Right hindlimb (tissue), 1 donor: ENCODE results near the gene SYK.

ENCODE experiments used
- DNase-seq: peaks from one replicate; pipeline ENCODE4 v3.0.0-alpha.2; 2018

Gene SYK

DNA sequence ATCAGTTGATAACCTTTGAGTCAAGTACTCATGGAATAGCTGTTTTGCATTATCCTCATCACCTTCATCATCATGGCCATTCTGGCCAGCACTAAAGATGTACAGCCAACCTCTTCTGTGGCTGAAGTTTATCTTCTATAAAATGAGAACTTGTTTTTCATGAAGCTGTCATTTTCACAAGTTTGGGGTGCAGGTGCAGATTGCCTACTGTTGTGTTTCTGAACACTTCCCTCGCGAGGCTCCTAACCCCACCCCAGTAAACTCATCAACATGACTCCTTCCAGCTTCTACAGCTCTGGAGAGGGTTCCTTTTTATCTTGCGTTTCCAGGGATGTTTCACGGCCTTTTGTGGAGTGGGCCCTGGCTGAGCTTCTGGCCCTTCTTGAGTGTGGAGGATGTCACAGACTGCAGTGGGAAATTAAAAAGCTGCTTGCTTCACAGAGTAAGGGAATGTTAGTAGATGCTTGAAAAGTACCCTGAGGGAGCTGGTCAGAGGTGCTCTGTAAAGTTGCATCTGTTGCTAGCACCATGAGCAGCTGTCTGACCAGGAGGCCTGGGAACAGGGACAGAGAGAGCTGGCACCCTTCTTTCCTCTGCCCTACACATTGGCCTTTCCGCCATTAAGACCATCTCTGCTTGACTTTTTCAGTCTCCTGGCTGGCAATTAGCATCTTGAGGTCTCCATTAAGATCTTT lies 24.9 kb downstream of the SYK start:
- DNase-seq = no peak

GRCh38 chr9:90827181-90827871 lies 25.7 kb downstream of the SYK start:
- no peak for DNase-seq

DNA sequence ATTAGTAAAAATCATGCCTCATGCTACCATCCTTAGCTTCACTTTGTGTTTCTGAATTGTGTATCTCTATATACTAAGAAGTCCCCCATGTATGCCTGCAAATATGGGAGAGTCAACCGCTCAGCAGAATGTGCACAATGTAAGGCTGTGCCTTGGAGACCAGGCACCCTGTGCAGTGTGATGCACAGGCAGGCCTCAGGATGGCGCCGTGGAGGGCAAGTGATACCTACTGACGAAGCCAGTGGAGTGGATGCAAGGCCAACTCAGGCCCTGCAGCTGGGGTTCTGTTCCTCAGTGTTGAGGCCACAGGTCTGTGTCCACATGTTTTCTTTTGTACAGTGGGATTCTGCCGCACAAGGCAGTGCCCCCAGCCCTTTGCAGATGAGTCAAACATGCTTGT lies 28.4 kb downstream of the SYK start:
- no peak for DNase-seq

DNA sequence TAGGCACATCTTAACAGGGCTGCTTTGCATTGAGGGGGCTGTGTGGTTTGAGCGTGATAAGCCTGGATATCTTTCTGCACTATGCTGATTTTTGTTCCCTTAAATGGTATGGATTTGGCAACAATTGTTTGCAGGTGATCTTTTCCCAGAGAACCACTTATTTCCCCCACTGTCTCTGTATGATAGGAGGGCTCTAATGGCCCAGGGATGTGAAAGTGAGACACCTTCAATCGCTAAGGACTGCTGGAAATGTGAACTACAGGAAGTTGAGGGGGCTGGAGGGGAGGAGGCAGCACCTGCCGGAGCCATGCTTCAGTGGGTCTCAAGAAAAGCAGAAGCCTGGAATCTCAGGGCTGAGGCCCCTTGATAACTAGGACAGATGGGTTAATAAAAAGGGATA lies 29.4 kb downstream of the SYK start:
- no peak for DNase-seq

DNA sequence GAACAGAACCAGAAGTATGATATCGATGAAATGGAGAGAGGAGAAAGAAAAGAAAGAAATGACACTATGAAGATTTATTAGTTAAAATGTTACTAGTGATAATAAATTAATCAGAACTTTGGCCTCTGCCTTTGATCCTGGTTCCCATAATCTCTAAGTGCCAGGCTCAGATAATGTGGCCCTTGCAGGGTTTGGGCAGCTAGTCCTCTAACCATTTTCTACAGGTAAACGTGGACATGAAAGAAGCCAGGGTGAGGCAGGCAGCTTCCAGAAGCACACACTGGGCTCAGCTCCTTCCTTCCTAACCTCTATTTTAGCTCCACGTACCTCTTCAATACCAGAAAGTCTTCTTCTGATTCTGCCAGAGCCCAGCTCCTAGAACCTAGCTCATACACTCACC lies 30.6 kb downstream of the SYK start:
- DNase-seq = no peak

DNA sequence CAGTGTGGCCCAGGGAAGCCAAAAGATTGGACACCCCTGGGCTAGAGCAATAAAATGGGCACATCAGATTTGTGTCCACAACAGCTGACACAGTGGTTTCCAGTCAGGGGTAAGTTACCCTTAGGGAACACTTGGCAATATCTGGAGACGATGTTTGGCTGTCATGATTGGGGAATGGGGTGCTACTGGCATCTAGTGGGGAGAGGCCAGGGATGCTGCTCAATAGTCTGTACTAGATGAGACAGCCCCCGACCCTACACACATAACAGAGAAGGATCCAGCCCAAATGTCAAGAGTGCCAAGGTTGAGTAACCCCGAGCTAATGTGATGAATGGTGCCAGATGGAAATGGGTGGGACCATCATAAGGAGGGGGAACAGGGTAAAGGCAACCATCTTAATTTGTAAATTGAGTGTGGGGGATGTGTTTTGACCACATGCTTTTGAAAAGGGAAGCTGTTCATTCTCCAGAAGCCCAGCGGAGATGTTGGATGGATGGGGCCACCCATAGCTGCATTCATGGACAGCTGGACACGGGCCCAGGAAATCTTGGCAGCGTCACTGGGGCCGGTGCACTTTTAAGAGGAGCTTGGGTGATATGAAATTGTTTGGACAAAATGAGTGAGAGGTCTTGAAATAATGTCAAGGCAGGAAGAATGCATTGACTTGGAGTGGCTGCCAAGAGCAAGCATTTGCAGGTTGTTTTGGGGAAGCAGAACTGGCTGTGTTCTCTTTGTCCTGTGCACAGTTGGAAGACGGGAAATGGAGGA lies 33.4 kb downstream of the SYK start:
- DNase-seq = peak; percentile 43

DNA sequence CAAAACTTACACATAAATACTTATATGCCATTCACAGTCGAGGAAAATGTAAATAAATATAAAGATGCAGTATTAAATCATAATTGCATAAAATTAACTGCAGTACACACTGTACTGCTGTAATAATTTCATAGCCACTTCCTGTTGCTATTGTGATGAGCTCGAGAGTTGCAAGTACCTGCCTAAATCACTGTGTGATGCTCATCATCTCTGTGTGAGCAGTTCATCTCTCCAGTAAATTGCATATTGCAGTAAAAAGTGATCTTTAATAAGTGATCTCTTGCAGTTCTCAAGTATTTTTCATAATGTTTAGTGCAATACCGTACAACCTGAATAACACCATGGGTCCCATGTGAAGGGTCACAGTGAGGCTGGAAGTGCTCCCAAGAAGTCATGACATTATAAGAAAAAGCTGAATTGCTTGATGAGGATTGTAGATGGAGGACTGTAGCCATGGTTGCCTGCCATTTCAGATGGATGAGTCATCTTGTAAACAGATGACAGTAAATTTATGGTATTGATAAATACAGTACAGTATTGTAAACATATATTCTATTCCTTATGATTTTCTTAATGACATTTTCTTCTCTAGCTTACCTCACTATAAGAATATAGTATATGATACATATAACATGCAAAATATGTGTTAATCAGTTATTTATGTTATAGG lies 34.9 kb downstream of the SYK start:
- no peak for DNase-seq

- DNase-seq = no peak
These were observed 36.5 kb downstream of the SYK start for GRCh38 chr9:90838098-90838497.

DNA sequence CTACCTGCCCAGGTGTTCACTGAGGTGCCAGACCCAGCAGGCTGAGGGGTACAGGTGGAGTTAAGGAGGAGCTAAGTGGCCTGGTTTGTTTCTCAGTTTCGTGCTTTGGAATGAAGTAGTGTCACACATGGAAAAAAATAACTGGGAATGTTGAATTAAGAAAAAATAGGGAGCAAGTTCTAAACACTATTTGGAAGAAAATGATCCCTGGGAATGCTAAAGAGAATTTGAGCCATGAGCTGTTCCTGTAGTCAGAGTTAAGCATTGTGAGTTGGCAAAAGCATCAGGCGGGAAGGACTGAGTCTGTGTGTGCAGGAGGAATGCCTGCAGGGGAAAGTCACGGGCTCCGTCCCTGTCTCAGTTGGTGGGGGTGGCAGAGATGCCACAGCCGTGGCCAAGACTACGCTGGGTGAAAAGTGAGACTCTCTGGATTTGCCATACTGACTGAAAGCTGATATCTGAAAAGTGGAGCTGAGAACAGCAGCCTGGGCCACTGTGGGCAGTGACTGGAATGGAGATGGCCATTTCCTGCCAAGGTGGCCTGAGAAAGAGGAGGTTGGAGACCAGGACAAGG lies 37.0 kb downstream of the SYK start:
- DNase-seq = no peak

GRCh38 chr9:90839183-90839728 lies 37.6 kb downstream of the SYK start:
- DNase-seq = no peak

DNA sequence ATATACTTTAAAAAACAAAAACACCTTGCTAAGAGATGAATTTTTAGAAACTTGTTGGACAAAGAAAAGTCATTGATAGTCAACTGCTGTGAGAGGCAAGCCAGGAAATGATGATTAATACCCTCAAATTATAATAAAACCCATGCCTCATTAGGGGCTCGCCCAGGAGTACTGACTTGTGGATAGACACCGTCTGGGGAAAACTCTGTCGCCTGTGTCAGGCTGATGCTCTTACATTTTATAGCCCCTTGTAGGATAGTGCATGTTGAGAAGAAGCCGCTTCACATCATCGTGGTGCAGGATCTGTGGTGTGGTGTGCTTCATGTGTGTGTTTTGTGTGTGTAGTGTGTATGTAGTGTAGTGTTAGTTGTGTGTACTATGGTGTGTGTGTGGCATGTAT lies 39.1 kb downstream of the SYK start:
- no peak for DNase-seq

- DNase-seq = no peak
These were observed 39.6 kb downstream of the SYK start for GRCh38 chr9:90841213-90841612.

DNA sequence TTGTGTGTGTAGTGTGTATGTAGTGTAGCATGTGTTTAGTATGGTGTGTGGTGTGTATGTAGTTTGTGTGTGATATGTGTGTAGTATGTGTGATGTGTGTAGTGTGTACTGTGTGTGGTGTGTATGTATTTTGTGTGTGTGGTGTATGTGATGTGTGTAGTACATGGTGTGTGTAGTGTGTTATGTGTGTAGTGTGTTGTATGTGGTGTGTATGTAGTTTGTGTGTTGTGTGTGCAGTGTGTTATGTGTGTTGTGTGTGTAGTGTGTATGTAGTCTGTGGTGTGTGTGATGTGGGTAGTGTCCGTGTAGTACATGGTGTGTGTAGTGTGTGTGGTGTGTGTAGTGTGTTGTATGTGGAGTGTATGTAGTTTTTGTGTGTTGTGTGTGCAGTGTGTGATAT lies 40.0 kb downstream of the SYK start:
- DNase-seq = no peak

GRCh38 chr9:90842176-90842777 lies 40.7 kb downstream of the SYK start:
- DNase-seq = no peak

- DNase-seq = no peak
These were observed 41.4 kb downstream of the SYK start for GRCh38 chr9:90842996-90843395.

- no peak for DNase-seq
These were observed 41.9 kb downstream of the SYK start for GRCh38 chr9:90843525-90843924.

- DNase-seq = no peak
These were observed 42.7 kb downstream of the SYK start for GRCh38 chr9:90844326-90844725.

GRCh38 chr9:90846770-90847419 lies 45.3 kb downstream of the SYK start:
- DNase-seq = no peak

GRCh38 chr9:90847971-90848370 lies 46.4 kb downstream of the SYK start:
- no peak for DNase-seq

DNA sequence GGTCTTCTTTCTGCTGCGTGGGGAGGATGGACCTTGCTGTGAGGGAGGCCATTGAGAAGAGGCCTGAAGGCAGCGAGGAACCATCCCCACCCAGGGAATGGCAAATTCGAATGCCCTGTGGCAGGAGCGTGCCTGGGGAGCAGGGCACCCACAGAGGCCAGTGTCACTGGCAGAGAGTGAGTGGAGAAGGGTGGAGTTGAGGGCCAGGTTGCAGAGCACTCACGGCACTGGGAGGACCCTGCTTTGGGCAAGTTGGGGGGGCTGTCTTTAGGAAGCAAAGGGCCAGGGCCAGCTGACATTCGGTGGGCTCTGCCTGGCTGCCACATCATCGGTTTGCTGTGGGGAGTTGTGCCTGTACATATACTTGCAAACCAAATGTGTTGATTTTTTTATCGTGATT lies 47.2 kb downstream of the SYK start:
- no peak for DNase-seq

GRCh38 chr9:90851444-90851843 lies 49.8 kb downstream of the SYK start:
- DNase-seq = no peak

DNA sequence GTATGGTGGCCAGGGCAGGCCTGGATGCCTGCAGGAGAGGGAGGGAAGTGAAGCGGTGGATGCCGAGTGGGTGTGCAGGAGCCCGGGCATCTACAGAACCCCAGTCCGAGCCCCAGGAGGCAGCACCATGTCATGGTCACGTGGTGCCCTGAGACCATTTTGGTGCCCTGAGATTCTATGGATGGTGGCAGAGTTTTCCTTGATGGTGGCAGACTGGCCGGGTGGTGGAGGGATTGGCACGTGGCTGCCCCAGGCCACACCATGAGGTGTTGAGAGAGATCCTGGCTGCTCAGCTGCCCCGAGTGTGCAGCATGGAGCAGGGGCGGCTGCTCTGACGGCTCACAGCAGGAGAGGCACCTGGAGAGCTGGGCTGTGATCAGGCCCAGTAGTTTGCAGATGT lies 52.3 kb downstream of the SYK start:
- no peak for DNase-seq
